Cardiac fibroblast (primary cell): Measurements from ENCODE around the gene ASIC3.
A peak's percentile ranks its signal among the peaks of the same experiment; 100 is the strongest.
"Not testable (repeated sequence)": the region's sequence is repeated elsewhere in the genome, so short reads cannot be mapped to it uniquely, and the experiment has no call there.

ENCODE experiments used
- DNase-seq, 2 donors: peaks; one replicate each; pipeline versions ENCODE4 v3.0.0 to v3.0.0-alpha.2; 2010; ENCODE audit warnings: low read depth in 2 of 2
- H3K4me3 ChIP-seq, 2 donors: replicated peaks in 1 of 2; 1 replicate in 1 of 2; 2 replicates in 1 of 2; pipeline ENCODE4 v1.5.1; 2011; ENCODE audit warnings: low read depth in 2 of 2, low read length in 2 of 2, mild to moderate bottlenecking in 2 of 2, moderate library complexity in 1 of 2
- CTCF ChIP-seq: IDR thresholded peaks from one replicate; pipeline ENCODE4 v1.5.1; 2011; ENCODE audit warnings: low read depth, mild to moderate bottlenecking, low read length, inconsistent platforms

Gene ASIC3

GRCh38 chr7:151025924-151026671 lies 22.2 kb upstream of the ASIC3 start:
- DNase-seq: peak in 1 of 2 donors; percentile 76
- H3K4me3 ChIP-seq: no peak overlapping the region
- no peak for TF ChIP-seq CTCF

DNA sequence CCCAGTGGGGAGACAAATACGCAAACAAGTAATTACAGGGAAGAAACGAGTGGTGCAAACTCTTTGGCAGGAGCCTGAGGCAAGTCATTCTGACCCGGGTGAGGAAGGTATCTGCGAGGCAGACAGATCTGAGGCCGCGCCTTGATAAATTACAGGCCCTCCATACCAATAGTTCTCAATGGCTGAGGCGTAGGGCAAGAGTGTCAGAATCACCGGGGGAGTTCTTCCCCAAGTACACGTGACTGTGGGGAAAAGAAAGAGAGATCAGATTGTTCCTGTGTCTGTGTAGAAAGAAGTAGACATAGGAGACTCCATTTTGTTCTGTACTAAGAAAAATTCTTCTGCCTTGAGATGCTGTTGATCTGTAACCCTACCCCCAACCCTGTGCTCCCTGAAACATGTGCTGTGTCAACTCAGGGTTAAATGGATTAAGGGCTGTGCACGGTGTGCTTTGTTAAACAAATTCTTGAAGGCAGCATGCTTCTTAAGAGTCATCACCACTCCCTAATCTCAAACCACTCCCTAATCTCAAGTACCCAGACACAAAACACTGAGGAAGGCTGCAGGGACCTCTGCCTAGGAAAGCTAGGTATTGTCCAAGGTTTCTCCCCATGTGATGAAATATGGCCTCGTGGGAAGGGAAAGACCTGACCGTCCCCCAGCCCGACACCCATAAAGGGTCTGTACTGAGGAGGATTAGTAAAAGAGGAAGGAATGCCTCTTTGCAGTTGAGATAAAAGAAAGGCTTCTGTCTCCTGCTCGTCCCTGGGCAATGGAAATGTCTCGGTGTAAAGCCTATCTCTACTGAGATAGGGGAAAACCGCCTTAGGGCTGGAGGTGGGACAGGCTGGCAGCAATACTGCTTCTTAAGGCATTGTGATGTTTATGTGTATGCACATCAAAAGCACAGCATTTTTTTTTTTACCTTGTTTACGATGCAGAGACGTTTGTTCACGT lies 21.3 kb upstream of the ASIC3 start:
- not testable (repeated sequence) for H3K4me3 ChIP-seq, DNase-seq

DNA sequence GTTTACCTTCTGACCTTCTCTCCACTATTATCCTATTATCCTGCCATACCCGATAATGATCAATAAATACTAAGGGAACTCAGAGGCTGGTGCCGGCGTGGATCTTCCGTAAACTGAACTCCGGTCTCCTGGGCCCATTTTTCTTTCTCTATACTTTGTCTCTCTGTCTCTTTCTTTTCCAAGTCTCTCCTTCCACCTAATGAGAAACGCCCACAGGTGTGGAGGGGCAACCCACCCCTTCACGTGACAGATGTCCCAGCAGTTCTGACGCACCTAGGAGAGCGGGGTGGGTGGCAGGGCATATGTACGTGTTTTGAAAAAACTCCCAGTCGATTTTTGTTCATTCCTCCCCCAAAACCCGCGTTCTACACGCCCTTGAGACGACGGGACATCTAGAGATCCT lies 20.6 kb upstream of the ASIC3 start:
- H3K4me3 ChIP-seq: peak overlapping the region; percentile 45 to 46
- DNase-seq: not testable (repeated sequence)

DNA sequence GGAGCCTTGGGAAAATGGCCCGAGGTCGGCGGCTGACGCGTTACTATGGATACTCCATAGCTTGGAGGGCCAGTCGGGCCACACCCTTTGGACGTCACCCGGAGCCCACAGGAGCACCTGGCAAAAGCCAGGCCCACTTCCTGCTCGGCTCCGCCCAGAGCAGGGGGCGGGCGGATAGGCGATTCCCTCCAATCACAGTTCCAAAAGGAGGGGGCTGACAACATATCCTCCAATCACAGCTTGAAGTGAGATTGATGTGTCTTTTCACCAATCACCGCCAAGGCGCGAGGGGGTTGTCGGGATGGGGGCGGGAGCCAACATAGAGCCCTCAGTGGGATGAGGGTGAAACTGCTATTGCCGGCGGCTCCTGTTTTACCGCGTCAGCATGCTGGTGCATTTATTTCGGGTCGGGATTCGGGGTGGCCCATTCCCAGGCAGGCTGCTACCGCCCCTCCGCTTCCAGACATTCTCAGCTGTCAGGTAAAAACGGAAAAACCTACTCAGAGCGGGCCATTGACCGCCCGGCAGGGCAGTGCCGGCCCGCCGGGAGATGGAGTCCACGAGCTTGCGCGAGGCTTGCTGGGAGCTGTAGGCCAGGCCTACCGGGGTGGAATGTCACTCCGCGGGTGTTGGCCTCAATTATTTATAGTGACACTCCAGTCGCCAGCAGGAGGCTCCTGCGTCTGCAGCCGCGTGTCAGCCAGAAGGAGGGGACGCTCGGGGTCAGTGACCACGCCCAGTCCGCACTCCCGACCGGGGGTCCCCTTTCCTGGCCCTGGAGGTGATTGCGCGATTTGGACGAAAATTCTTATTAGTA lies 20.0 kb upstream of the ASIC3 start, which contains the start of gene ABCB8:
ABCB8 (plus strand) TSS at position 320 of the 817 bp plus-strand sequence; CDS start at position 386, 66 bp downstream.
- H3K4me3 ChIP-seq: peak within 1 kb of the TSS; percentile 69 to 92
- TF ChIP-seq CTCF: peak; percentile 28
- DNase-seq: peak; percentile 100

DNA sequence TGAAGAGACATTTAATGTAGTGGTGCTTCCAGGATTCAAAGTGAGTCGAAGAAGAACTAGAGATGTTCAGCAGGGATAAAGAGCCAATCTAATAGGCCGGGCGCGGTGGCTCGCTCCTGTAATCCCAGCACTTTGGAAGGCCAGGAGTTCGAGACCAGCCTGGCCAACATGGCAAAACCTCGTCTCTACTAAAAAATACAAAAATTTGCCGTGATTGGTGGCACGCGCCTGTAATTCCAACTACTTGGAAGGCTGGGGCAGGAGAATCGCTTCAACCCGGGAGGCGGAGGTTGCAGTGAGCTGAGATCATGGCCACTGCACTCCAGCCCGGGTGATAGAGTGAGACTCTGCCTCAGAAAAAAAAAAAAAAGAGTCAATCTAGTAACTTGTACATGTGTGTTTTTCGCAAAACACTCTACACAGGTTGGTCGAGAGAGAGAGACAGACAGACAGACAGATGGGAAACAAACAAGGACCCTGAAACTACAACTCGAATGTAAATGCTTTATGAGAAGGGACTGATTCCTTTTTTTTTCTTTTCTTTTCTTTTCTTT lies 19.3 kb upstream of the ASIC3 start:
- no peak for TF ChIP-seq CTCF
- peak overlapping the region; percentile 69 to 92 for H3K4me3 ChIP-seq
- no peak for DNase-seq

GRCh38 chr7:151031011-151031410 lies 17.3 kb upstream of the ASIC3 start:
- no peak overlapping the region for H3K4me3 ChIP-seq
- no peak for DNase-seq
- no peak for TF ChIP-seq CTCF
